H1 (cell line): ENCODE results near the gene ATP6V0D1. TPM values are rescaled to one million over a fixed set of nuclear protein-coding genes. Genes with fewer than 3 reads are reported as not detected.

ENCODE experiments used
- CTCF ChIA-PET: fragments of 300-600 bp; sonication (Branson Sonifier 250); formaldehyde crosslinking; loops from one replicate; lab custom pipeline; 2021; ENCODE audit not compliant: partially characterized antibody; lab: Charles Lee
- POLR2A ChIA-PET: fragments of 300-600 bp; sonication (Branson Sonifier 250); formaldehyde crosslinking; loops from one replicate; lab custom pipeline; 2021; ENCODE audit warnings: inconsistent platforms; ENCODE audit not compliant: partially characterized antibody; lab: Charles Lee
- DNase-seq, 2 experiments: peaks; one replicate each; pipeline versions ENCODE4 v3.0.0 to v3.0.0-alpha.2; 2010 to 2022; ENCODE audit warnings: low spot score in 2 of 2, low read depth in 1 of 2, mixed read lengths in 1 of 2
- FAIRE-seq: peaks from 2 replicates; lab custom pipeline; 2011; peaks lifted over from hg19 to GRCh38; lab: Jason Lieb, UNC
- H2AFZ ChIP-seq: 2 replicates; pipeline ENCODE4 v1.8.1; 2012; ENCODE audit warnings: low read length, inconsistent platforms
- H2AK5ac ChIP-seq: 2 replicates; pipeline ENCODE4 v1.6.1; 2013; ENCODE audit warnings: low read depth, low read length
- H2BK120ac ChIP-seq: replicated peaks from 2 replicates; pipeline ENCODE3; 2013; ENCODE audit warnings: low read depth, low read length, inconsistent platforms
- H2BK12ac ChIP-seq: 2 replicates; pipeline ENCODE4 v1.6.1; 2013; ENCODE audit warnings: low read depth, low read length
- H2BK15ac ChIP-seq: 2 replicates; pipeline ENCODE4 v1.6.1; 2013; ENCODE audit warnings: low read length
- H2BK20ac ChIP-seq: 2 replicates; pipeline ENCODE4 v1.6.1; 2013; ENCODE audit warnings: low read length
- H2BK5ac ChIP-seq: 2 replicates; pipeline ENCODE4 v1.6.1; 2013; ENCODE audit warnings: low read depth, low read length
- H3K14ac ChIP-seq: 2 replicates; pipeline ENCODE4 v1.6.1; 2013; ENCODE audit warnings: inconsistent platforms; ENCODE audit not compliant: insufficient read length
- H3K18ac ChIP-seq: 2 replicates; pipeline ENCODE4 v1.6.1; 2013; ENCODE audit warnings: low read length; ENCODE audit errors: extremely low read depth
- H3K23ac ChIP-seq: 2 replicates; pipeline ENCODE4 v1.6.1; 2013; ENCODE audit warnings: inconsistent platforms; ENCODE audit not compliant: insufficient read length
- H3K23me2 ChIP-seq: 2 replicates; pipeline ENCODE4 v1.6.1; 2013; ENCODE audit warnings: low read depth, low read length
- H3K27ac ChIP-seq: 2 replicates; pipeline ENCODE4 v1.6.1; 2011; ENCODE audit warnings: low read depth, low read length, inconsistent platforms
- H3K27me3 ChIP-seq, 4 experiments: replicated peaks in 1 of 4; 1 replicate in 1 of 4; 2 replicates in 3 of 4; pipeline versions ENCODE4 v1.6.1 to v1.8.1; 2011 to 2013; ENCODE audit warnings: low read length in 3 of 4, mild to moderate bottlenecking in 3 of 4, inconsistent platforms in 2 of 4, mixed read lengths in 2 of 4, moderate library complexity in 1 of 4; ENCODE audit not compliant: control insufficient read depth in 3 of 4, insufficient read depth in 3 of 4; ENCODE audit errors: extremely low read depth in 1 of 4
- H3K36me3 ChIP-seq, 4 experiments: 2 replicates each; pipeline versions ENCODE4 v1.6.1 to v1.8.1; 2011 to 2013; ENCODE audit warnings: mild to moderate bottlenecking in 4 of 4, low read length in 3 of 4, moderate library complexity in 2 of 4, control low read depth in 1 of 4, inconsistent platforms in 1 of 4; ENCODE audit not compliant: insufficient read depth in 4 of 4, control insufficient read depth in 2 of 4
- H3K4ac ChIP-seq: replicated peaks from 2 replicates; pipeline ENCODE3; 2013; ENCODE audit warnings: low read length, low read depth, mixed read lengths, inconsistent platforms; ENCODE audit not compliant: insufficient read length
- H3K4me1 ChIP-seq, 4 experiments: replicated peaks in 1 of 4; 1 replicate in 1 of 4; 2 replicates in 3 of 4; pipeline versions ENCODE4 v1.6.1 to v1.8.1; 2011 to 2013; ENCODE audit warnings: low read length in 3 of 4, inconsistent platforms in 2 of 4, mixed read lengths in 1 of 4; ENCODE audit not compliant: insufficient read depth in 4 of 4, control insufficient read depth in 3 of 4
- H3K4me2 ChIP-seq, 2 experiments: 2 replicates each; pipeline versions ENCODE4 v1.6.1 to v1.8.1; 2011 to 2013; ENCODE audit warnings: low read depth in 2 of 2, low read length in 2 of 2, control low read depth in 1 of 2, inconsistent platforms in 1 of 2, mild to moderate bottlenecking in 1 of 2; ENCODE audit not compliant: insufficient read depth in 1 of 2
- H3K4me3 ChIP-seq, 4 experiments: fragments of 200-600, 300-600 bp in 1 of 4; sonication (generic), shearing (Covaris generic), sonication (Bioruptor Twin) in 1 of 4; 2 replicates each; pipeline versions ENCODE4 v1.5.1 to v1.8.1; 2011 to 2016; ENCODE audit warnings: low read length in 4 of 4, low read depth in 3 of 4, control low read depth in 2 of 4, inconsistent platforms in 2 of 4, mild to moderate bottlenecking in 2 of 4, mixed read lengths in 1 of 4, moderate library complexity in 1 of 4; ENCODE audit not compliant: insufficient read depth in 2 of 4; ENCODE audit errors: extremely low read depth in 1 of 4
- H3K56ac ChIP-seq: replicated peaks from 2 replicates; pipeline ENCODE3; 2013; ENCODE audit warnings: low read depth, mild to moderate bottlenecking, mixed read lengths, low read length, inconsistent platforms; ENCODE audit not compliant: insufficient read length
- H3K79me1 ChIP-seq: 2 replicates; pipeline ENCODE4 v1.6.1; 2013; ENCODE audit warnings: low read depth, low read length, control low read depth
- H3K79me2 ChIP-seq, 2 experiments: 2 replicates each; pipeline versions ENCODE4 v1.6.1 to v1.8.1; 2012 to 2013; ENCODE audit warnings: low read length in 2 of 2, mild to moderate bottlenecking in 2 of 2, inconsistent platforms in 1 of 2; ENCODE audit not compliant: insufficient read depth in 2 of 2, control insufficient read depth in 1 of 2
- H3K9ac ChIP-seq, 4 experiments: replicated peaks in 1 of 4; 1 replicate in 1 of 4; 2 replicates in 3 of 4; pipeline versions ENCODE4 v1.6.1 to v1.8.1; 2011 to 2013; ENCODE audit warnings: low read depth in 3 of 4, low read length in 3 of 4, control low read depth in 2 of 4, mild to moderate bottlenecking in 2 of 4, moderate library complexity in 2 of 4, inconsistent platforms in 1 of 4; ENCODE audit errors: extremely low read depth in 1 of 4
- H3K9me3 ChIP-seq, 2 experiments: 2 replicates each; pipeline versions ENCODE4 v1.6.1 to v1.8.1; 2012 to 2013; ENCODE audit warnings: mild to moderate bottlenecking in 2 of 2, moderate library complexity in 2 of 2, control low read depth in 1 of 2, inconsistent platforms in 1 of 2, low read depth in 1 of 2, low read length in 1 of 2, mixed read lengths in 1 of 2; ENCODE audit not compliant: insufficient read depth in 2 of 2
- H4K20me1 ChIP-seq, 2 experiments: replicated peaks in 1 of 2; 2 replicates each; pipeline versions ENCODE3 to v1.8.1; 2011 to 2013; ENCODE audit warnings: inconsistent platforms in 2 of 2, low read length in 2 of 2, mild to moderate bottlenecking in 1 of 2; ENCODE audit not compliant: insufficient read depth in 2 of 2, control insufficient read depth in 1 of 2
- H4K5ac ChIP-seq: 2 replicates; pipeline ENCODE4 v1.6.1; 2013; ENCODE audit warnings: low read length, low read depth, mixed read lengths, inconsistent platforms; ENCODE audit not compliant: insufficient read length
- H4K8ac ChIP-seq: 2 replicates; pipeline ENCODE4 v1.8.0; 2013; ENCODE audit warnings: mild to moderate bottlenecking, moderate library complexity, low read length, inconsistent platforms; ENCODE audit not compliant: insufficient read depth; ENCODE audit errors: extremely low read depth
- H4K91ac ChIP-seq: replicated peaks from 2 replicates; pipeline ENCODE3; 2013; ENCODE audit warnings: low read length, mixed read lengths, inconsistent platforms; ENCODE audit not compliant: insufficient read length
- BACH1 ChIP-seq: IDR thresholded peaks from 2 replicates; pipeline ENCODE4 v1.6.1; 2012; ENCODE audit warnings: low read length, improper control_type of control experiment
- CBX8 ChIP-seq: fragments of 300-800, 300-1000 bp; sonication (generic); IDR thresholded peaks from 2 replicates; pipeline ENCODE4 v1.7.1; 2016; ENCODE audit warnings: low read depth, low read length, borderline replicate concordance
- CEBPB ChIP-seq: IDR thresholded peaks from 2 replicates; pipeline ENCODE4 v1.6.1; 2012; ENCODE audit warnings: low read depth, low read length
- HDAC6 ChIP-seq: IDR thresholded peaks from one replicate; pipeline ENCODE4 v1.7.1; 2012; ENCODE audit warnings: low read depth, mild to moderate bottlenecking, inconsistent platforms, low read length, moderate library complexity
- JUN ChIP-seq: IDR thresholded peaks from 2 replicates; pipeline ENCODE4 v1.6.1; 2011; ENCODE audit warnings: low read depth, mild to moderate bottlenecking, improper control_type of control experiment, low read length
- KDM5A ChIP-seq: fragments of 200-600 bp; IDR thresholded peaks from 2 replicates; pipeline ENCODE4 v1.7.1; 2012; ENCODE audit warnings: mild to moderate bottlenecking, low read length, inconsistent platforms, mixed read lengths
- RNF2 ChIP-seq: fragments of 200-900, 300-1000 bp; sonication (generic); IDR thresholded peaks from 2 replicates; pipeline ENCODE4 v1.7.1; 2016; ENCODE audit warnings: borderline replicate concordance, low read depth, mild to moderate bottlenecking, antibody characterized with exemption, low read length; ENCODE audit not compliant: poor library complexity, severe bottlenecking; ENCODE audit errors: missing control alignments
- SIN3A ChIP-seq, 2 experiments: IDR thresholded peaks in 1 of 2; conservative IDR thresholded peaks in 1 of 2; 2 replicates each; pipeline ENCODE4 v1.6.1; 2011 to 2012; ENCODE audit warnings: low read length in 2 of 2, improper control_type of control experiment in 1 of 2, low read depth in 1 of 2, mild to moderate bottlenecking in 1 of 2
- USF2 ChIP-seq: IDR thresholded peaks from 2 replicates; pipeline ENCODE4 v1.6.1; 2011; ENCODE audit warnings: low read length, improper control_type of control experiment
- WGBS, 2 experiments: shearing (Covaris generic) in 1 of 2; methylation state at CpG; one replicate each; pipeline versions ENCODE4 v1.1.6 to v1.1.7; 2013 to 2015; ENCODE audit warnings: low lambda C conversion rate in 2 of 2, mixed read lengths in 2 of 2, inconsistent platforms in 1 of 2, low coverage in 1 of 2, missing lambda C conversion rate in 1 of 2; ENCODE audit not compliant: insufficient replicate concordance in 2 of 2, insufficient coverage in 1 of 2, insufficient read length in 1 of 2; ENCODE audit errors: extremely low coverage in 1 of 2, missing lambda C conversion rate in 1 of 2; 5-methylcytosine and 5-hydroxymethylcytosine counted together
- polyA plus RNA-seq, 7 experiments: library from polyadenylated mRNA; depleted of rRNA in 3 of 7; stranded (reverse) in 5 of 7; unstranded in 2 of 7; fragments of >200 nt in 5 of 7; fragments of 200-250 nt in 2 of 7; gene quantifications; 1 replicate in 5 of 7; 2 replicates in 1 of 7; 4 replicates in 1 of 7; pipeline versions ENCODE4 v1.2.1 to v1.2.3, GENCODE V29; 2011 to 2013; ENCODE audit warnings: missing spikeins in 2 of 7, mixed read lengths in 2 of 7
- total RNA-seq: library from RNA; stranded (reverse); fragmentation: NEBNext Ultra II Directional; extraction: Animal tissue kit (Norgen Biotek cat#: 25700); gene quantifications from 2 replicates; pipeline ENCODE4 v1.2.1, GENCODE V29; 2021

The ATP6V0D1 gene
- total and polyA plus RNA-seq, 2 of the 8 experiments (the other 6 are each of a cell fraction or from before 2014, with no cell fraction given), result 47.3 to 134 TPM

GRCh38 chr16:67526149-67526791 is 45.3 kb upstream of the ATP6V0D1 start:
- no peak for TF ChIP-seq HDAC6
- no peak for TF ChIP-seq USF2
- no peak for TF ChIP-seq KDM5A
- TF ChIP-seq CEBPB, result no peak
- TF ChIP-seq BACH1, result no peak
- TF ChIP-seq RNF2, result no peak
- no peak for TF ChIP-seq CBX8
- no peak for TF ChIP-seq SIN3A (conservative IDR thresholded peaks at IDR 0.05 in 1 of 2, IDR thresholded peaks at IDR 0.05 in 1 of 2; ENCODE audit: low read depth in 1 of 2, low read length in 2 of 2)
- no peak for TF ChIP-seq JUN
- H3K56ac ChIP-seq, result no peak overlapping the region
- H4K8ac ChIP-seq, result peak overlapping the region; percentile 29; the same call in 1 of the 2 replicates
- H3K9me3 ChIP-seq, result no peaks in the 10 kb centered on the region
- H4K5ac ChIP-seq, result no peak overlapping the region
- no peak overlapping the region for H3K4me3 ChIP-seq
- H3K23me2 ChIP-seq, result peaks cover 16% of the 10 kb centered on the region; the same call in 1 of the 2 replicates
- H3K79me1 ChIP-seq, result no peaks in the 10 kb centered on the region
- no peak overlapping the region for H2BK120ac ChIP-seq
- H3K27ac ChIP-seq, result no peak overlapping the region
- H3K14ac ChIP-seq, result no peak overlapping the region
- ChIA-PET CTCF (interaction anchor here (0.6 to 8.7 kb wide), 14 partner anchors 10 to 358 kb away, joined by 3 to 166 read pairs (median 6); partner anchors contain the start of genes CARMIL2 and NRN1L), POLR2A (interaction anchor here (0.6 to 1.3 kb wide), 5 partner anchors 11 to 47 kb away, joined by 3 read pairs; no protein-coding TSS in a partner anchor)
- H3K79me2 ChIP-seq, result no peaks in the 10 kb centered on the region
- H2BK20ac ChIP-seq, result no peak overlapping the region
- no peak for FAIRE-seq
- no peak overlapping the region for H2AK5ac ChIP-seq
- no peak overlapping the region for H3K4ac ChIP-seq
- H2BK12ac ChIP-seq, result no peak overlapping the region
- no peak for DNase-seq
- H3K4me2 ChIP-seq, result no peak overlapping the region
- 81% methylated on average over 3 of the region's 3 CpGs; no CpG with 5 or more reads in 1 of the 2 experiments for WGBS, 2 experiments
- H3K4me1 ChIP-seq, result peaks cover 0 to 12% (median 8%) of the 10 kb centered on the region in 4 experiments; a peak in 6 of 7 replicates
- no peak overlapping the region for H3K23ac ChIP-seq
- no peak overlapping the region for H3K18ac ChIP-seq
- peaks cover 4 to 8% of the 10 kb centered on the region in 2 experiments for H4K20me1 ChIP-seq
- H4K91ac ChIP-seq, result no peak overlapping the region
- no peak overlapping the region for H2BK15ac ChIP-seq
- H3K27me3 ChIP-seq, result peaks cover 41 to 86% (median 76%) of the 10 kb centered on the region in 4 experiments
- H3K36me3 ChIP-seq, result no peaks in the 10 kb centered on the region
- H2AFZ ChIP-seq, result no peak overlapping the region
- H3K9ac ChIP-seq, result no peak overlapping the region
- H2BK5ac ChIP-seq, result no peak overlapping the region
